IPS DF 19.7 (cell line): ENCODE results near the gene OBSL1.

Experiments
- DNase-seq: peaks from one replicate; pipeline ENCODE4 v3.0.0-alpha.2; 2013; ENCODE audit warnings: low read depth, low spot score

The OBSL1 gene

DNA sequence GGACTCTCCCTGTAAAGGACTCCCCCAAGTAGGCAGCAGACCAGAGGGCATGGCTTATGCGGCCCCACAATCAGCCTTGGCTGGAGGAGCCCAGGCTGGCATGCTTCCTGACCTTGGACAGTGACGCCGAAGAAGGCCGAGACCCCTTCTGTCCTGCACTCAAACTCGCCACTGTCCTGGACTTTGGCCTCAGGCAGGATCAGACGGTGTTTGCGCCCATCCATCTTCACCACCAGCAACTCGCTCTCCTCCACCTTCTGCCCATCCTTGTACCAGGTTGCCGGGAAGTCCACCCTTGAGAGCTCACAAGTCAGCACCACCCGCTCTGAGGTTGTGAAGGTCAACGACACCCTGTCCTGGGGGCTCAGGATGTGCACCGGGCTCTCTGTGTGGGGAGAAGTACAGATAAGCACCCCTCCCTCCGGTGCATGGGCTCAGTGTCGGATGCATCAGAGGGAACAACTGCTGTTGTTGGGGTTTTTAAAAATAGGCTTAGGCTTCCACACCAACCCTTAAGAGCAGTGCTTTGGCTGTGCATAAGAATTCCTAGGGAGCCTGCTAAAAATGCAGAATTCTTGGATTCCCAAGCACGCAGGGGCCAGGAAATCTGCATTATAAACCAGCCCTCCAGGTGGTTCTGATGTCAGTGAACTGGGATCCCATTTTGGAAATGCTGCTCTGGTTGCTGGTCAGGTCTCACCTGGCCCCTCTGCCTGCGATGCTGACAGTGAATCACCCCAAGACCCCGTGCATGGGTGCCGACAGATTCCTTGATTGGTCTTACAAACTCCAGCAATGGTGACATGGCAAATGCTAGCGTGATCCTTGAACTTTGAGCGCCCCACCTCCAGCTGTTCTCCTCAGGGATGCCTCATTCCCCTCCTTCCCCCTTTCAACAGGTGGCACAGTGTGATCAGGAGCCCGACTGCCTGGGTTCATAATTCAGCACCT is 5.9 kb downstream of the OBSL1 start:
- DNase-seq: peak; percentile 84

DNA sequence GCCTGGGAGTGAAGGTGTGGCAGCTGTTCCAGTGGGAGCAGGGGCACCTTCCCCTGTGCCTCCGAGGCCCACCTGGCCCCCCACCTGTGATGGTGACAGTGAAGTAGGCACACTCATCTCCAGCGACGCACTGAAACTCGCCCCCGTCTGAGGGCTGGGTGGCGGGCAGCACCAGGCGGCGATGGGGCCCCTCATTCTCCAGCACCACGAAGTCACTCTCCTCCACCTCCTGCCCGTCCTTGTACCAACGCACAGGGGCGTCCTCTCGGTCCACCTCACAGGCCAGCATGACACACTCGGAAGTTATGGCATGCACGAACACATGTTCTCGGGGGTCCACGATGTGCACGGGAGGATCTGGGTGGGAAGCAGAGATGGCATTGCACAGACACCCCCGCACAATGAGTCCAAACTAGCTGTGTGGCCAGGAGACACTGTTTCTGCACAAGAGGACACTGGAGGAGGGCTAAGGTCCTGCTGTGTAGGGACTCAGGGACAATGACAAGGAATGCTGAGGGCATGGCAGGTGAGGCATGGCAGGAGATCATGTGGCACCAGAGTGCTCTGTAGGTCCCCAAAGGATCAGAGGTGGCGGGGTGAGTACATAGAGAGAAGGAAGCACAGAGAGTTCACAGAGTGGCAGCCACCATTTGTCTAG is 7.9 kb downstream of the OBSL1 start:
- no peak for DNase-seq

DNA sequence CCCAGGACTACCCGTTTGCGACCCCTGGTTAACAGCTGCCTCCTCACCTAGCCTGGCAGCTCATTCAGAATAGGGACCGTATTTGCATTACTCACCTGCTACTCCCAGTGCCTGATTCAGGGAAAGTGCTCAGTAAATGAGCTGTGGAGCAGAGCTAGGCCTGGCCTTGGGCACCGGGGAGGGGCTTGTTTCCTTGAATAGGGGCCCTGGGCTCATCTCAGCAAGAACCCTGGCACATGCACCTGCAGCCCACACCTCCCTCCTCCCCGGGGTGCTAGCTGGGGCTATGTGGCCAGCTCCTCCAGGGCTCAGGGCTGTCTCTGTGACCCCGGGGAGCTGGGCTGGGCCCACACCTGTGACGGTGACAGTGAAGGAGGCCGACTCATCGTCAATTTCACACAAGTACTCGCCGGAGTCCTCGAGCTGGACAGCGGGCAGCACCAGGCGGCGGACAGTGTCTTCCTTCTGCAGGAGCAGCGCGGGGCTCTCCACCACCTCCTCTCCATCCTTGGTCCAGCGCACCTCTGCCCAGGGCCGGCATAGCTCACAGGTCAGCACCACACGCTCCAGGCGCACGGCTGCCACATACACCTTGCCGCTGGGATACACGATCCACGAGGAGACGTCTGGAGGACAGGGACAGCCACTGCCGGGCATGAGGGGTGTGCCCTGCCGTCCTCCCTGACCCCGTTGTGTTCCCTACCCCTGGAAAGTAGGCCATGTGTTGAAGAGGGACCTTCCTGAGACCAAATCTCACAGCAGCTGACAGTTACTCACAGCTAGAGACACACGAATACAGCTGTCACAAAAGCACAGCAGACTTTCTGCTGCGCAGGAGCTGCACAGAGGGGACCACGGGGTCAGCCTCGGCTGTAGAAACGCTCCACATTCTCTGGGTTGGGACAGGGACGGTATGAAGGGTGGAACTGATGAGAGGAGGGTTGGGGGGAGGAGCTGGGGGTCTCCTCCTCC is 9.0 kb downstream of the OBSL1 start:
- DNase-seq: no peak

DNA sequence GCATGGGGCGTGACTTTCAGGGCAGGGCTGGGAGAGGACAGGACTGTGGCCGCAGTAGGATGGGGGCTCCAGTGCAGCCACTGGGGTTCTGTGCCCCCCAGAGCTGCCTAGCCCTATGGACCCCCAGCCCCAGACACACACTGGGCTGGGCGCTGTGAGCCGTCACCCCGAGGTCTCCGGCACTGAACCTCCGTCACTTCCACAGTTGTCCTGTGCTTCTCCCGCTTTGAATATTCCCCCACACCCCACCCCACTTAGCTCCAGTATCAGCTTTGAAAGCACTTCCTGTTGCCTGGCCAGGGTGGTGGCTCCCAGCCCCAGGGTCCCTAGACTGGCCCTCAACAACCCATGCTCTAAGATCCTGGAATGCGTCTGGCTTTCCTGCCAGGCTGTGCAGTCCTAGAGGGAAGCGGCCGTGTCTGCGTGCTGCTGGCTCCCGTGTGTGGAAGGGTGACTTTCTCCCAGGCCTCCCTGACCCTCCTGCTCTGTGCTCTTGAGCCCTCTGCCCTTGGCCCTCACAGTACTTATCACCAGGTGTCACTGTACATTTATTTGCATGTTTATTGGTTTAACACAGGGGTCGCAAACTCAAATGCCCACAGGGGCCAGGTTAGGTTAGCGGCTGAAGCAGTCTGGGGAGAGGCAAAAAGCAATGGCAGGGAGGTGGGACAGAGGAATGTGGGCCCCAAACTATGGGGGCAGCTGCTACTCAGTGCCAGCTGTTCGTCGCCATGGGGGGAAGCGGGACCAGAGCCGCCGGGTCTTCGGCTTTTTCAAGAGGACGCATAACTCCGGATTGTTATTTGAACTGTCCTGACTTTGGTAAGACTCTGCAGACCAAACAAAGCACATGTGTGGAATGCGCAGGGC is 9.9 kb downstream of the OBSL1 start:
- DNase-seq: no peak

DNA sequence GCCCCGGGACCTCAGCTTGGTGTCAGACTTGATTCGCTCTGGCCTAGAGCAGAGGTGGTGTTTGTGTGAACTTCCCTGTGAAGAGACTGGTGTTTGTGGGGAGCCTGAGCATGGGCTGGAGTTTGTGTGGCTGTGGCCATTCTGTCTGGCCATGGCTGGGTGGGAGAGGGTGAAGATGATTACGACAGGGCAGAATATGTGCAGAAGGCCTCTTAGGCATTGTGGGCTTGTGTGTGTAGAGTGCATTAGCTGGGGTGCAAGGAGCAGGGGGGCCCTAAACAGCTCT is 10.5 kb downstream of the OBSL1 start:
- no peak for DNase-seq

DNA sequence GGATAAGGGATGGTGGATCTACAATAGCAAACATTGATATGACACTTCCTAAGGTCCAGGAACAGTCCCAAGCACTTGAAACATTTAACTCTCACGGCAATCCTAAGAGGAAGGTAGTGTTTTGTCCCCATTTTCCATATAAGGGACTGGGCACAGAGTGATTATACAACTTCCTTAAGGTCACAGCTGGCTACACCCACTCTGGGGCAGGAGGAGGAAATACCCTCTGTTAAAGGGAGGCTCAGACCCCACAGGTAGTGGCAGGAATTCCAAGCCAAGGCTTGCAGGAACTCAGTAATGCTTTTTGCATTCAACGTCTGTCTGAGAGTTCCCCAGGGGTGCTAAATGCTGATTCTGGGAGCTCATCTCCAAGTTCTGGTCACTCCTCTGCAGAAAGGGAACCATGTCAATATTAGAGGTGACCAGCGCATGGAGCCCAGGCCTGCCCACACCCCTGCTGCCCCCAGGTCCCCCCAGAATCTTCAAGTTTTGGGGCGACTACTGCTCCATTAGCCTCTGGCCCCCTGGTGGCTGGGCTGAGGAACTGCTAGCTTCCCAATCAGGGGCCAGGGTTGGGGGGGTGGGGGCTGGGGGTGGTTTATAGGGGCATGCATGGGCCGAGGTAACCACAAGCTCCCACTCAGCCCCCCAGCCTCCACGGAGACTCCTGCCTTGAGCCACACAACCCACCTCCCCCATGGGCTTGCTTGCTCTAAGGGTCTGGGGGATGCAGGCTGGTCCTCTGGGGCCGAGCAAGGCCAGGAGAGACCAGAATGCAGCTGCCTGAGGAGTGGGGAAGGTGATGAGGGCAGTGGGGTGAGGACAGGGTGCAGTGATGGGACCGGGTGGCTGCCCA is 11.1 kb downstream of the OBSL1 start:
- no peak for DNase-seq

DNA sequence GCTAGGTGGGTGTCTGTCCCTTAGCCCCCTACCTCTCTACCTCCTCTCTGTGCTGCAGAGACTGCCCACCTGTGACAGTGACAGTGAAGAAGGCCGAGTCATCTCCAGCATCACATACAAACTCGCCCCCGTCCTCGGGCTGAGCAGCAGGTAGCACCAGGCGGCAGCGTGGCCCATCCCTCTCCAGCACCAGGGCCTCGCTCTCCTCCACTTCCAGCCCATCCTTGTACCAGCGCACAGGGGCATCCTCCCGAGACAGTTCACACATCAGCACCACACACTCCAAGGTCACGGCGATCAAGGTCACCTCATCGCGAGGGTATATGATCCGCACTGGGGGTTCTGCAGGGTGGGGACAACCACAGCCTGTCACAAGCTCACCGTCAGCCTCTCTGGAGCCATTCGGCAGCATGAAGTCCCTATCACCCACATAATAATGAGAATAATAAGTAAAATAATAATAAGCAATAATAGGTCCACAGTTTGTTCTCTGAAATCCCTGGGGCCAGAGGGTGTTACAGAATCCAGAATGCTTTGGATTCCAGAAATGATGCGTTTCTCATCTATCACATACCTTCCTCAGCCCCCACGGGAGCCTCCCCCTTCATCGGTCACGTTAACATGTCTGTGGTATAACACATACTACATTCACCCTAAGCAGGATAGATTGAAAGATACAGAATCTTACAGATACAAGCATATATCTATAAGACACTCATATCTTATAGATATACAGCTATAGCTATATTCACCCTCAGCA is 12.0 kb downstream of the OBSL1 start:
- no peak for DNase-seq

DNA sequence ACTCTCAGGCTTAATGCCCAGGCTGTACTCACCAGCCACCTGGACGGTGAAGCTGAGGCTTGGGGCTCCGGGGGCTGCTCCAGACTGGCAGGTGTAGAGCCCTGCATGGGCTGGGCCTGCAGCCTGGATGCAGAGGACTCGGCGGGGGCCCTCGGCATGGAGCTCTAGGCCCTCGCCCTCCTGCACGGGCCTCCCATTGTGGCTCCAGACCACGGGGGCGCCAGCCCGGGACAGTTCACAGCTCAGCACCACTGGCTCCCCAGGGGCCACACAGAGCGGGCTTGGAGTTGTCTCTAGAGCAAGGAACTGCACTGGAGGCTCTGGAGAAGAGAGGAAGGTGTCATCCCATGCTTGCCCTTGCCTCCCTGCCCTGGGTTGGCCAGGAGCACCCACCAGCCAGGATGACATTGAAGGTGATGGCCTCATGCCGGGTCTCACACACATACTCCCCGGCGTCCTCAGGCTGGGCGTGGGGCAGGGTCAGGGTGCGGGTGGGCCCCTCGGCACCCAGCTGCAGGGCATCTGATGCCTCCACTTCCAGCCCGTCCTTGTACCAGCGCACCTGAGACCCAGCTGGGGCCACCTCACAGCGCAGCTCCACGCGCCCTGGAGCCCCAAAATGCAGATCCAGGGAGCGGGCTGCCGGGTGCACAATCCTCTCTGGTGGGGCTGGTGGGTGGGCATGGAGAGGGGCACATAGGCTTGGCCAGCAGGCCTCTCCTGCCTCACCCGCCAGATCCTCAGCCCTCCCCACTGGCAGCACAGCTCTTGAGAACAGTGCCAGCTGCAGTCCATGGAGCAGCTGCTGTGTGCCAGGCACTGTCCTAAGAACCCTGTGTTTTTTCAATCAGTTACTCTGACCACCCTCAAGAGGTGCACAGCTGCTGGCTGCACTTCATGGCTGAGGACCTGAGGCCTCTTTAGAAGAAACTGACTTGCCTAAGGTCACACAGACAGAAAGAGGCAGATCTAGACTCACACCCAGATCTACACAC is 13.3 kb downstream of the OBSL1 start:
- no peak for DNase-seq

DNA sequence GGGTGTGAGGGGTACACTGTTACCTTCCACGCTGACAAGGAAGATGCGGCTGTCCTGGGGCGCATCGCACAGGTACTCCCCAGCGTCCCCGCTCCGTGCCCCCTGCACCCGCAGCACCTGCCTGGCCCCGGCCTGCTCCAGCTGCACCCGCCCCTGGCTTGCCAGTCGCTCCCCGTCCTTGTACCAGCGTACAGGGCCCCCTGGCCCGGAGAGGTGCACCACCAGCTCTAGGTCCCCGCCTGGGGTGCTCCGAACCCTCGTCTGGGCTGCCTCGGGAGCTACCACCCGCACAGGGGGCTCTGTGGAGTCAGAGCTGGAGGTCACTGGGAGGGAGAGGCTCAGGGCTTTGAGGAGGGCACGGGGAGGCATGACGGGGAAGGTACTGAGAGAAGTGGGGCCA is 14.0 kb downstream of the OBSL1 start:
- no peak for DNase-seq

DNA sequence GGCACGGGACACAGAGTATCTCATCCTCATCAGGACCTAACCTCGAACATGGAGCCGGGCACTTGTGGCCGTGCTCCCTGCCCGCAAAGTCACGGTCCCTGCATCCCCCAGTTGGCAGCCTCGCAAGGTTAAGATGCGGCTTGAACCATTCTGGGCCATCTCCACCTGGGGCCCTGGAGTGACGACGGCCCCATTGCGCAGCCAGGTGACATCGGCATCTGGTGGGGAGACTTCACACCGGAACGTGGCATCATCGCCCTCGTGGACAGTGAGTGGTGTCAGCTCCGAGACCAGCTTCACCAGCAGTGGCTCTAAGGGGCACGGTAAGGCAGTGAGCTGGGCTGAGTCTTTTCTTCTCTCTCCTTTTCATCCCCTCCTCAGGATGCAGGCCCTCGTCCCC is 14.9 kb downstream of the OBSL1 start:
- no peak for DNase-seq

DNA sequence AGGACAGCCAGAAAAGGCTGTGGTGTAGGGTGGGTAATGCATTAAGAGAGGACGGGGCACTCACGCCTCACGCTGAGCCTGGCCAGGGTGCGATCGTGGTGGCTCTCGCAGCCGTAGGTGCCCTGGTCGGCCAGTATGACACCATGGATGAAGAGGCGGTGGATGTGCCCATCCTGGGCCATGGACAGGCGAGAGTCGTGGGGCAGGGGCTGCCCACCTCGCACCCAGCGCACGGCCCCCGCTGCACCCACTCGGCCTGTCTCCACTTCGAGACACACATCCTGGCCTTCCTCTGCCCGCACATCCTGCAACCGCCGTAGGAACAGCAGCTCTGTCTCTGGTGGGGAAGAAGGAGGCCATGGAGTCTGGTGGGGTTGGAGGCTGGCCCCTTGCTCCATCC is 15.4 kb downstream of the OBSL1 start:
- DNase-seq: no peak

DNA sequence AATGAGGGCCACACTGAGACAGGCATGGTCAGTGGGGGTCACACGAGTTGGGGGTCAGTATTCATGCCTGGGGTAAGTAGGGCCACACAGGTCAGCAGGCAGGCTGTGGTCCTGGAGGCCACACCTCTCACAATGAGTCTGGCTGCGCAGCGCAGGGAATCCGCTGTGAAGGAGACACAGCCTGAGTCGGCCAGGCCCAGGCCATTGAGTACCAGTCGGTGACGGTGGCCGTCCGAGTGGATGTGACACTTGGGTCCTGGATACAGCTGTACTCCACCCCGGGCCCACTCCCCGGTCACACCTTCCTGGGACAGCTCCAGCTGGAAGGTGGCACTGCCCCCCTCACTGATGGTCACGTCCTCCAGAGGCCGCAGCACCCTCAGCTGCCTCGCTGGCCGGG is 17.0 kb downstream of the OBSL1 start:
- DNase-seq: no peak

DNA sequence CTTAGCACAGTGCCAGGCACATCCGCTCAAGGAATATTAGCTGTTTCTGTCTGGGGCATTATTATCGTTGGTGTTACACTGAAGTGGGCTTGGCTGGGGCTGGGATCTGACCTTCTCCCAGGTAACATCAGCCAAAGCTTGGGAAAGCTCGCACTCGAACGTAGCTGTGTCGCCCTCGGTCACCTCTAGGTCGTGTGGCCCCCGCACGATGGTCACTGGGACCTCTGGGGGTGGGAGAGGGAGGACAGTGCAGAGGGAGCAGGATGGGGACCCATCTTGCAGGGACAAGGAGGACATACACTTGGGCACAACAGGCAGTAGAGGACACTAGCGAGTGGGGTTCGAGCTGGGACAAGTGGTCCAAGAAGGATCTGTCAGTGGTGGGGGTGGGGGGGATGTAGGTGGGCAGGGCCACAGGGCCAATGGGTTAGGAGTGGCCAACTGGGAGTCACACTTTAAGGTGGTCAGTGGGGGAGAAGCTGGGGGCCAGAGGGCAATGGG is 17.8 kb downstream of the OBSL1 start:
- no peak for DNase-seq

DNA sequence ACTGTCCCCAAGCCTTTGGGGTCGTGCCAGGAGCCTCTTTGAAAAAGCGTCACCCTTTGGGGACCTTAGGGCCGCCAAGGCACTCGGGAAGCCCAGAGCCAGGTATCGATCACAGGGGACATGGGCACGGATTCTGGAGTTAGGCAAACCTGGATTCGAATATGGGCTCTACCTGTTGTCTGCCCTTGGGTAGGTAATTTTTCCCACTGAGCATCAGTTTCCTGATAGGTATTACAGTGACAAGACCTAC is 18.2 kb downstream of the OBSL1 start:
- DNase-seq: no peak

DNA sequence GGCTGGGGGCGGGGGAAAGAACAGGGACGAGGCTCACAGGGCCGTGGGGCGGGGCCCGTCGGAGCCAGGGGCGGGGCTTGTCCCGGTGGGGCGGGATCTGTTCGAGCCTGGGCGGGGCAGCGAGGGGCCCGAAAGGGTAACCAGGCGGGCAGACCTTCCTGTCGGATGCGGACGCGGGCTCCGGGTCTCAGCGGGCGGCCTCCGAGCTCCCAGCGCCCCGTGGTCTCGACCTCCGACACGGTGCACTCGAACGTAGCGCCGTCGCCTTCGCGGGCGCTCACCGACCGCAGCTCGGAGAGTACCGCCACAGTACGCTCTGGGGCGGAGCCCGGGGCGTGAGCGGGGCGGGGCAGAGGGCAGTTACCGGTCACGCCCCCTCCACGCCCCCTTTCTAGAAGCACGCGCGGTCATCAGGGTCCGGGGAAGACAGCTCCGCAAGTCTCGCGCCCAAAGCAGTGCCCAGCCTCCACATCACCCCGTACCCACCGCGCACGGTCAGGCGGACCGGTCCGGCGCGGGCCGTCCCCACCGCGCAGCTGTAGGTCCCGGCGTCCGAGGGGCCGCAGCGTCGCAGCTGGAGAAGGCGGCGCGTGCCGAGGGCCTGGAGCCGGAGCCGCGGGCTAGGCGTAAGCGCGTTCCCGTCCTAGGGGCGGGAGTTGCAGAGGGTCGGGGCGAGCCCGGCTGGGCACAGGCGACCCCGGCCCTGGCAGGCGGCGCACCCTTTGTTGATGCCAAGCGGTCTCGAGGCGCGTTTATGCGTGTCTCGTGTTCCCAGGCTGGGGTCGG is 18.8 kb downstream of the OBSL1 start:
- DNase-seq: no peak

DNA sequence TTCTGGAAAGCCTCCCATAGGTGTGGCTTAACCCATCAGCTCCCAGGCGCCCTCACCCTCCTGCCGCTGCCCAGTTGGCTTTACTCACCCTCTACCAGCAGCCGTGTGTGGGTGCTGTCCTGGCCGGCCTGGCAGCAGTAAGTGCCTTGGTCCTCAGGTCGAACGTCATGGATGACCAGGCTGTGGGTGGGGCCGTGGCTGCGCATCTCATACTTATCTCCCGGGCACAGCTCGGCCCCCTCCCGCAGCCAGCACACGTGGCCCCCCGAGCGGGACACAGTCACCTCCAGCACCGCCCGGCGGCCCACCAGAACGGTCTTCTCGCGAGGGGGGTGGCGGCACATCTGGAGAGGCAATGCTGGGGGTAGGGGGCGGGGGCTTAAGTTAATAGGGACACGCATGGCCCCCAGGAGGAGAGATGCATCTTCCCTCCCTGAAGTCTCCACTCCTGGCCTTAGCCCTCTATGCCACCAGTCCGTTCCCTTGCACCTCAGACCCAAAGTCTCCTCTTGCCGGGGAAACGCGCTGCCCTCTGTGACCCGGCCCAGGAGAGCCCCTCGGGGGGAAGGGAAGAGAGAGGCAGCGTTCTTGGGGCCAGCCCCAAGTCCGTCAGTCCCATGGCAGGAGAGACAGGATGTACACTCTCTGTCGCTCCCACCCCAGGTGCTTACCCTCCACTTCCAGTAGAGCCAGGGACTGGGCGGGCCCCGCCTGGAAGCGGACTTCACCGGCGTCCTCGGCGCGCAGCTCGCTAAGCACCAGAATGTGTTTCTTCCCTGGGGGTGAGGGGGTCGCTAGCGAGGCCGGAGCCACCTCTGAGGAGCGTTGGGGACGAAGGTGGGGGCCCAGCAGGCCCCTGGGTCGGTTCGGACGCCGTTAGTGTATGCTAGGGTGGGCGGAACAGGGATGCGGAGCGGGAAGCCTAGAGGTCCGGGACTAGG is 19.6 kb downstream of the OBSL1 start:
- DNase-seq: no peak
